ENCODE results near the gene XYLB. TPM values are rescaled to one million over a fixed set of nuclear protein-coding genes. Genes with fewer than 3 reads are reported as not detected.

XYLB gene
- total RNA-seq, 3 donors from 2014 or later (not counting 1 experiment from before 2014, with no cell fraction given) = 1.6 to 3.7 (median 2.4) TPM

DNA sequence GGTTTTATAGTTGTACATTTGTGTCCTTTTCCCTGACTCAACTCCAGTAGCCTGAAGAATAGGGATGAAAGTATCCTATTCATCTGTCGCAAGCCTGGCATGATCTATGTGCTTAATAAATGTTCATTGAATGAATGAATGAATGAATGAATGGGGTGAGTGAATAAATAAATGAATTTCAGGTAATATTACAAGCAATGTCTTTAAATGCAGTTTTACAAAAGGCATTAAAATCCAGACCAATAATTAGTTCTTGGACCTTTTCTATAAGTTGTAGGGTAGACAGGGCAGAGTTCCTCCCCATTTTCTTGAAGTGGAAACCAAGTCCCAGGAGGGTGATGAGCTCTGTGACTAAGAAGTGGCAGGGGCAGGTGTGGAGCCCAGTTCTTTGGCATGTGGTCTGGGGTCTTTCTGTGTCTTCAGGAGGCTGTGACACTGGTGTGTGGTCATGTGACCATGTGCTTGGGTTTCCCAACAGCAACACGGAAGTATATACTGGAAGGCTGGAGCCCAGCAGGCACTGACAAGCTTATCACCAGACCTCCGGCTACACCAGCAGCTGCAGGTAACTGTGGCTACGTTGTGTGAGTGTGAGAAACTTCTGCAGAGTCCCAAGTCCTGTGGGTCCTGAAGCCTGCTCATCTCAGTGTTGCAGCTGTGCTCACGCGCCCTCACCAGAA, 18.3 kb downstream of the XYLB start:
- DNase-seq (no peak), ATAC-seq (no peak)
- H3K9me3 ChIP-seq (ENCODE audit: control insufficient read depth, insufficient read depth, low read length) = peaks cover 2% of the 10 kb centered on the region
- peaks cover 10% of the 10 kb centered on the region for H3K4me1 ChIP-seq (ENCODE audit: control insufficient read depth, insufficient read depth, low read length)
- WGBS (ENCODE audit: insufficient coverage) = 96% methylated on average over 6 of the region's 6 CpGs
- no peak overlapping the region for H3K4me3 Mint-ChIP-seq
- peak overlapping the region in 1 of 2 donors; percentile 47 for H3K27ac Mint-ChIP-seq
- H3K4me3 ChIP-seq (ENCODE audit: low read length) = no peak overlapping the region
- H3K36me3 ChIP-seq (ENCODE audit: control insufficient read depth, insufficient read depth, low read length) = no peaks in the 10 kb centered on the region
- H3K4me1 Mint-ChIP-seq = peaks cover 12 to 13% of the 10 kb centered on the region in 2 donors
- H3K27me3 ChIP-seq (ENCODE audit: control insufficient read depth, insufficient read depth, low read length) = no peaks in the 10 kb centered on the region
- no peaks in the 10 kb centered on the region for H3K27me3 Mint-ChIP-seq (ENCODE audit: low read depth in 2 of 2)
- no peak overlapping the region for H3K27ac ChIP-seq (ENCODE audit: low read length)
- H3K9me3 Mint-ChIP-seq = no peaks in the 10 kb centered on the region
- H3K36me3 Mint-ChIP-seq = no peaks in the 10 kb centered on the region
- TF ChIP-seq, protein P1, sequence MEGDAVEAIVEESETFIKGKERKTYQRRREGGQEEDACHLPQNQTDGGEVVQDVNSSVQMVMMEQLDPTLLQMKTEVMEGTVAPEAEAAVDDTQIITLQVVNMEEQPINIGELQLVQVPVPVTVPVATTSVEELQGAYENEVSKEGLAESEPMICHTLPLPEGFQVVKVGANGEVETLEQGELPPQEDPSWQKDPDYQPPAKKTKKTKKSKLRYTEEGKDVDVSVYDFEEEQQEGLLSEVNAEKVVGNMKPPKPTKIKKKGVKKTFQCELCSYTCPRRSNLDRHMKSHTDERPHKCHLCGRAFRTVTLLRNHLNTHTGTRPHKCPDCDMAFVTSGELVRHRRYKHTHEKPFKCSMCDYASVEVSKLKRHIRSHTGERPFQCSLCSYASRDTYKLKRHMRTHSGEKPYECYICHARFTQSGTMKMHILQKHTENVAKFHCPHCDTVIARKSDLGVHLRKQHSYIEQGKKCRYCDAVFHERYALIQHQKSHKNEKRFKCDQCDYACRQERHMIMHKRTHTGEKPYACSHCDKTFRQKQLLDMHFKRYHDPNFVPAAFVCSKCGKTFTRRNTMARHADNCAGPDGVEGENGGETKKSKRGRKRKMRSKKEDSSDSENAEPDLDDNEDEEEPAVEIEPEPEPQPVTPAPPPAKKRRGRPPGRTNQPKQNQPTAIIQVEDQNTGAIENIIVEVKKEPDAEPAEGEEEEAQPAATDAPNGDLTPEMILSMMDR (IDR thresholded peaks at IDR 0.05) = no peak
- intact Hi-C loops (cut with micrococcal nuclease) = no loop called here

GRCh38 chr3:38365469-38366062, 19.0 kb downstream of the XYLB start:
- no peak overlapping the region for H3K27ac ChIP-seq (ENCODE audit: low read length)
- no peaks in the 10 kb centered on the region for H3K27me3 ChIP-seq (ENCODE audit: control insufficient read depth, insufficient read depth, low read length)
- intact Hi-C loops (cut with micrococcal nuclease) = no loop called here
- H3K4me3 ChIP-seq (ENCODE audit: low read length) = no peak overlapping the region
- ATAC-seq (no peak), DNase-seq (no peak)
- H3K9me3 ChIP-seq (ENCODE audit: control insufficient read depth, insufficient read depth, low read length) = peaks cover 2% of the 10 kb centered on the region
- TF ChIP-seq, protein P1 (IDR thresholded peaks at IDR 0.05) = no peak
- H3K9me3 Mint-ChIP-seq = no peaks in the 10 kb centered on the region
- H3K36me3 ChIP-seq (ENCODE audit: control insufficient read depth, insufficient read depth, low read length) = no peaks in the 10 kb centered on the region
- H3K27ac Mint-ChIP-seq = no peak overlapping the region
- no peaks in the 10 kb centered on the region for H3K27me3 Mint-ChIP-seq (ENCODE audit: low read depth in 2 of 2)
- H3K4me3 Mint-ChIP-seq = no peak overlapping the region
- WGBS (ENCODE audit: insufficient coverage) = 97% methylated on average over 13 of the region's 13 CpGs
- peaks cover 10% of the 10 kb centered on the region for H3K4me1 ChIP-seq (ENCODE audit: control insufficient read depth, insufficient read depth, low read length)
- H3K4me1 Mint-ChIP-seq = peaks cover 12 to 13% of the 10 kb centered on the region in 2 donors
- no peaks in the 10 kb centered on the region for H3K36me3 Mint-ChIP-seq

- TF ChIP-seq, protein P1 (IDR thresholded peaks at IDR 0.05) = no peak
- Histone ChIP-seq H3K9me3 (ENCODE audit: control insufficient read depth, insufficient read depth, low read length) (peaks cover 2% of the 10 kb centered on the region), H3K27me3 (ENCODE audit: control insufficient read depth, insufficient read depth, low read length) (no peaks in the 10 kb centered on the region), H3K4me1 (ENCODE audit: control insufficient read depth, insufficient read depth, low read length) (peaks cover 10% of the 10 kb centered on the region), H3K36me3 (ENCODE audit: control insufficient read depth, insufficient read depth, low read length) (no peaks in the 10 kb centered on the region), H3K27ac (ENCODE audit: low read length) (no peak overlapping the region), H3K4me3 (ENCODE audit: low read length) (no peak overlapping the region)
- Mint-ChIP-seq H3K36me3 (no peaks in the 10 kb centered on the region), H3K4me1 (peaks cover 12 to 13% of the 10 kb centered on the region in 2 donors), H3K27ac (no peak overlapping the region), H3K4me3 (no peak overlapping the region), H3K27me3 (ENCODE audit: low read depth in 2 of 2) (no peaks in the 10 kb centered on the region), H3K9me3 (no peaks in the 10 kb centered on the region)
- no peak for DNase-seq
- intact Hi-C loops (cut with micrococcal nuclease) = no loop called here
- ATAC-seq = no peak
- WGBS (ENCODE audit: insufficient coverage) = 95% methylated on average over 3 of the region's 3 CpGs
These were observed 19.5 kb downstream of the XYLB start for GRCh38 chr3:38366082-38366481.
